HG03575 (cell line): ENCODE measurements around the gene HIPK4.
"Not testable (repeated sequence)": the region's sequence is repeated elsewhere in the genome, so short reads cannot be mapped to it uniquely, and the experiment has no call there.

Experiments
- ATAC-seq: cut with Tn5 transposase; IDR thresholded peaks from one replicate; pipeline ENCODE4 v1.9.1; 2021; ENCODE audit not compliant: unreplicated experiment, insufficient number of reproducible peaks, low FRiP score; ENCODE audit errors: extremely low read depth

The HIPK4 gene

DNA sequence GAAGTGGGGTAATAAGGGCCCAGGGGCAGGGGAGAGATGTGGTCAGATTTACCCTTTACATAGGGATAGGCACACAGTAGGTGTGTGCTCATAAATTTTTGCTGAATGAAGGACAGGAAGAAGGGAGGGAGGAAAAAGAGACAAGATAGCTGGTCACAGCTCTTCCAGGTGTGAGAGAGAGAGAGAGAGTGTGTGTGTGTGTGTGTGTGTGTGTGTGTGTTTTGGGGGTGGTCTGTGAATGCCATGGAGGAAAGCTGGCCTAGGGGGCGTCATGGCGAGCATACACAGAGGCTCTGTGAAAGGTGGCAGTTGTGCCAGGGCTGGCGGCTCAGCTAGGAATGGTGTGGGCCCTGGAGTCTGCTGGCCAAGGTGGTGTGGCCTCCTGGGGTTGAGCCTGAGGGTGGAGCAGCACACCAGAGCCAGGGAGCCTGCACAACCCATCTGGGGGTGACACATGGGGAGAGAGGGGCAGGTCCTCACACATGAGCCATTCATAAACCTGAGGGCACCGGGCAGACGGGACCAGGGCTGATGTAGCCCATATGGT lies 29.2 kb upstream of the HIPK4 start:
- no peak for ATAC-seq

DNA sequence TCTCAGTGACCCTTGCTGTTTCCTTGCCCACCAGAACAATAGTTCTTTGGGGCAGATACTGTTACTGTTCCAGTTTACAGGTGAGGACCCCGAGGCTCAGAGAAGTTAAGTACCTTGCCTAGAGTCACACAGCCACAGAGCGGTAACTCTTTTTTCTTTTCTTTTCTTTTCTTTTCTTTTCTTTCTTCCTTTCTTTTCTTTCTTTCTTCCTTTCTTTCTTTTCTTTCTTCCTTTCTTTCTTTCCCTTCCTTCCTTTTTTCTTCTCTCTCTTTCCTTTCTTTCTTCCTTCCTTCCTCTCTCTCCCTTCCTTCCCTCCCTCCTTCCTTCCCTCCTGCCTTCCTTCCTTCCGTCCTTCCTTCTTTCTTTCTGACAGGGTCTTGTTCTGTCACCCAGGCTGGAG lies 28.1 kb upstream of the HIPK4 start:
- no peak for ATAC-seq

DNA sequence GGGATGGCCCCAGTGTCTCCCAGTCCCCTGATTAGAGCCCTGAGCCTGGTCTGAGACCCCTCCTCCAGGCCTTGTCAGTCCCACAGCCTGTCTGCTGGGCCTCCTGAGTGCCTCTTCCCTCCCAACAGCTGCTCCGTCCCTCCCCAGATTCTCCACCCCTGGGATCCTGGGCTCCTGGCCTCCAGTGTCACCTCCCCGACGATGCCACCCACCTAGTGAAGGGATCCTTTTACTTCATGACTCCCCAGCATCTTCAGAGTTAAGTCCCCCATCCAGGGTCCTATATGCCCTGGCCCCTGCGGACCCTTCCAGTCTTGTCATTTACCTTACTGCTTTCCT lies 27.6 kb upstream of the HIPK4 start:
- ATAC-seq: no peak

DNA sequence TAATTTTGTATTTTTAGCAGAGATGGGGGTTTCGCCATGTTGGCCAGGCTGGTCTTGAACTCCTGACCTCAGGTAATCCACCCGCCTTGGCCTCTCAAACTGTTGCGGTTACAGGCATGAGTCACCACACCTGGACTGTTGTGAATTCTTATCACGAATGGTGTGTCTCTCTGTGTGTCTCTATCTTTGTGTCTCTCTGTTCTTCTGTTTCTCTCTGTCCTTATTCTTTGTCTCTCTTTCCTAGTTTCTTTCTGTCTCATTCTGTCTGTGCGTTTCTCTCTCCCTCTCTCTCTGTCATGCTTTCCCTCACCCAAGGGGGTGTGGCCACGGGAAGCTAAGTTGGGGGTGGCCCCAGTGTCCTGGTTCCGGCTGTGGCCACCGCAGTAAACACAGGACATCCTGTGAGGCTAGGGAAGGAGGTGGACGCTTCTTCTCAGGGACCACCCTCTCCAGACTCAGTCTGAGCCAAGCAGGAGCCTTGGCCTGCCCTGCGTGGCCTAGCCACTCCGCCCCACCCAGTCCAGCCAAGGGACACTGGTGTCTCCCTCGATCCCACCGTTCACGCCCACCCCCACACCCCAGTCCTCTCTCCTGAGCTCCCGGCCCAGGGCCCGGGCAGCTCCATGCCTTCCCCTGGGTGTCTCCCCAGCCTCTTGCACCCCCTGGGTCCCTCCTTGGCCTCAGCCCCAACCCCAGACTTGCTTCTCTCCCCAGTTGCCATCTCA lies 27.1 kb upstream of the HIPK4 start:
- ATAC-seq: no peak

DNA sequence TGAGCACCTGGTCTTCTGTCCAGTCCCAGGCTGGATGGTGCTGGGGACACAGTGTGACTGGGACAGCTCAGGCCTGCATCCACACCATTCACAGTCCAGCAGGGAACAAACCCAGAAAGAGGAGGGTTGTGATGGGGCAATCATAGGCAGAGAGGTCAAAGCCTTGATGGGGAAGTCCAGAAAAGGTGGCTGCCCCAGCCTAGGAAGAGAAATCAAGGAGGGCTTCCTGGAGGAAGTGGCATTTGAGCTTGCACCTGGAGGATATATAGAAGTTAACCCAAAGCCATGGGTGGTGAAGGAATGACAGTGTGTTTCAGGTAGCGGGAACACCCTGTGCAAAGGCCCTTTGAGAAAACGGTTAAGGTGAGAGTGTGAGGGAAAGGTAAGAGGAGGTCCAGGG lies 25.8 kb upstream of the HIPK4 start:
- no peak for ATAC-seq

DNA sequence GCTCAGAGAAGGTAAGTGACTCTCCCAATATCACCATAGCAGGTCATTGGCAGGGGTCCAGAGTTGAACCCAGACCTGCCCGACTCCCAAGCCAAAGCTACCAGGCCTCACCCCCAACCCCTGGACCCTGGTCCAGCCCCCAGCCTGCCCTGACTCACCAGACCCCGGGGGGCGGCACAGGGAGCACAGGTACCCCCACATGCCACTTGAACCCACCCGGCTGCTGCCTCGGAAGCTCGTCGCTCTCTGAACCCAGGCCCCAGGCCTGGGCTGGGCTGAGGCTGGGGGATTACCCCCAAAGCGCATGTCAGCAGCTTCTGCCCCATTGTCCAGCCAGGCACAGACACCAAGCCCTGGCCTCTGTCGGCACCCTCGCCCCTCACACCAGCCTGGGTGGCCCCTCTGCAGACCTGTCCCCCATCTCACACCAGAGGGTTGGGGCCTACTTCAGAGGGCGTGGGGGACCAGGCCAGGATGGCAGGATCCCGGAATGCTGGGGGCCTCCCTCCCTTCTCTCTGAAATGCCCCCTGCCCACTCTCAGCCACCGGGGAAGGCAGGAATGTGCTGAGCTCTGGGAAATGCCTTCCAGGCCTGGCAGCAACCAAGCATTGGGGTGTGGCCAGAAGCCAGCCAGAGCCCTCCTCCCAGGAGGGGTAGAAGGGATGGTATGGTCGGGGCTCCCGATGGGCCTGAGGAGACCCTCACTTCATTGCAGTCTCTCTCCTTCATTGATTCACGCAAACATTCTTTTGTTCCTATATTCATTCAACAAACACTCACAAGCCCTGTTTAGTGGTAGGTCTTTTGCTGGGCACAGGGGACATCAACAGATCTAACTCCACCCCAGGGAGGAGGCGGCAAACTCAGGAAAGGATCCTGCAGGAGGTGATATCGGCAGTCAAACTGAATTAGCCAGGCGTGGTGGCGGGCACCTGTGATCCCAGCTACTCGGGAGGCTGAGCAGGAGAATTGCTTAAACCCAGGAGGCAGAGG lies 24.9 kb upstream of the HIPK4 start:
- ATAC-seq: no peak

DNA sequence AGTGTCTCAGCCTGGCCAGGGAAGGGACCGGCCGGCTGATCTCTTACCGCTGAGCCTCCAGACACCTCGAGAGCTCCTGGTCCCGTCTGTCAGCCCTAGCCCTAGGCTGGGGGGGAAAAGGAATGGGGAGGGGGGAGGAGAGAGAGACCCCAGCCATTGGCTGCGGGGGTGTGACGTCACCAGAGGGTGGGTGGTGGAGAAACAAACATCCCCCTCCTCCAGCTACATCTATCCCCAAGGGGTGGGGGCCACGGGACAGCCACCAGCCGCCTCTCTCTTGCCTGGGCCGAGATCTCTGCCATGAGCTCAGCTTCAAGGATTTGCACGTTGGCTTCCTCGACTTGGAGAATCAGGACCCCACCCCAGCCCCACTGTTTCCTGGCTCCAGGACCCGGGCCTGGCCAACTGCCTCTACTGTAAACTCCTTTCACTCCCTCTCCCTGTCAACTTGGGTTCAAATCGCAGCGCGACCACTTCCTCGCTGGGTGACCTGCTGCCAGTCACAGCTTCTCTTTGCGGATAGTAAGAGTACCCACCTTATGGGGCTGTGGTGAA lies 23.4 kb upstream of the HIPK4 start, which contains the start of gene PRX:
PRX (minus strand) TSS at position 88 of the 555 bp plus-strand sequence. CDS start 5,446 bp downstream, outside the sequence.
- ATAC-seq: no peak

DNA sequence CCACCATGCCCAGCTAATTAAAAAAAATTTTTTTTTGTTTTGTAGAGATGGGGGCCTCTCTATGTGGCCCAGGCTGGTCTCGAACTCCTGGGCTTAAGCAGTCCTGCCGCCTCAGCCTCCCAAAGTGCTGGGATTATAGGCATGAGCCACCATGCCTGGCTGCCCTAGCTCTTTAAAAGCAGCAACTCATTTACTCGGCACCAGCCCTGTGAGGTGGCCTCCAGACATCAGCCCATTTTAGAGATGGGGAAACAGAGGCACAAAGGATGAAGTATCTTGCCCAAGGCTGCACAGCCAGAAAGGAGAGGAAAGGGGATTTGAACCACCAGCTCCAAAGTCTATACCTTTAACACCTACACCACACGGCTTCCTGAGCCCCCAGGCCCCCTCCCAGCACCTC lies 22.9 kb upstream of the HIPK4 start:
- no peak for ATAC-seq

DNA sequence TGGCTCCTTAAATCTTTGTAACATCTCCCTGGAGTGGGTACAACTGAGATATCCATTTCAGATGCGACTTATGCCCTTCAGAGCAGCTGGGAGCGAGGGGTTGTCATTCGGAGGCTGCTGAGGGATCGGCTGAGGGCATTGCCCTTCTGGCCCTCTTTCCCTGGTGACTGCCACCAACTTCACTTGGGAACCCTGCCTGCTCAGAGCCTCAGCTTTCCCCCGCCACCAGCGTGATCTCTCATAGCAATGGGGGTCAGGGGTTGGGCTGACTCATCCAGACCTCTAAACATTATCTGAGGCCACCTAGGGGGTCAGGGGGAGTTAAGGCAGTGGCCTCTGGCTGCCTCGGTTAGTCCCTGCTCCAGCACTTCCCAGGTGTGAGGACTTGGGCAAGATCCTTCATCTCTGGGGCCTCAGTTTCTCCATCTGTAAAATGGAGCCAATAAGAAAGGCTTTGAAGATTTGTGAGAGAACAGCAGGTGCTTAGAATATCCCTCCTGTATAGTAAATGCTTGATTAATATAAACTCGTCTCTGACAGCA lies 22.0 kb upstream of the HIPK4 start:
- ATAC-seq: no peak

DNA sequence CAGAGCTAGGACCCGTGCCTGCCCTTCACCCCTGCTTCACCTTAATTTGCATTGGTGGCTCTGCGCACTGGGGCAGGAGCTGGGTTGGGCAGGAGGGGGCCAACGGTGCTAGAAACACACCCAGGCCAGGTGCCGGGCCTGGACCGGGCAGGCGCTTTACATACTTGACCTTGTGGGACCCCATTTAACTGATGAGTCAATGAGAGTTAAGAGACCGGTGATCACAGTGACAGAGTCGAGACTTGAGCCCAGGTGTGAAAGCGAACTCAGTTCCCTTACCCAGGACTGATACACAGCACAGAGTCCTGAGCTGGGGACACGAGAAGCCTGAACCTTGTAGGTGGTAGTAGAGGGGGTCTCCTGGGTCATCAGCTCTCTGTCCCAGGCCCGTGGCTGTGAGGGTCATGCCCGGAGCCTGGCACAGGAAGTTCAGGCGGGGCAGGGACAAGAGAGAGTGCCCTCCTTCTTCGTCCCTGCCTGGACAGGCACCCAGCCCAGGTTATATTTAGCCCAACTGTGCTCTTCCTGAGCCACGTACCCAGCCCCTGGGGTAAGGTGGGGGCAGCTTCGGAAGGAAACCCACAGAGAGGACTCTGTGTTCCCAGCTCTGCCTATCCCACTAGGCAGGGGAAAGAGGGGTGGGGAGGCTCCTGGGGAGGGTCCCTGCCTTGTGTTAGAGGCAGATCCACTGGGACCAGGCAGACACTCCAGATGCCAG lies 21.3 kb upstream of the HIPK4 start:
- ATAC-seq: no peak

DNA sequence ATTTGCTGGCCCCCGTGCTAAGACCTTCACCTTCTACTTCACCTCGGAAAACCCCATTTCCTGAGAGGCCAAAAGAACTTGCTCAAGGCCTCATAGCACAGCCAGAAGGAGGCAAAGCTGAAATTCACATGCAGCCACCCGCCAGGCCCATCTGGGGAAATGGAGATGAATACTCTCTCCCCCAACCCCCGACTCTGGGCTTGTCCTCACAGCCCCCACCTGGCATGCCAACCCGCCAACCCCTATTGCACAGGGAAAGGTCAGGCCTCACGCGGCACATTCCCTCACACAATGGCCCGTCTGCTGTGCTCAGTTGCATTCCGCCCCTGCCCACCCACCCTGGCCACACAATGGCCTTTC lies 20.0 kb upstream of the HIPK4 start:
- no peak for ATAC-seq

DNA sequence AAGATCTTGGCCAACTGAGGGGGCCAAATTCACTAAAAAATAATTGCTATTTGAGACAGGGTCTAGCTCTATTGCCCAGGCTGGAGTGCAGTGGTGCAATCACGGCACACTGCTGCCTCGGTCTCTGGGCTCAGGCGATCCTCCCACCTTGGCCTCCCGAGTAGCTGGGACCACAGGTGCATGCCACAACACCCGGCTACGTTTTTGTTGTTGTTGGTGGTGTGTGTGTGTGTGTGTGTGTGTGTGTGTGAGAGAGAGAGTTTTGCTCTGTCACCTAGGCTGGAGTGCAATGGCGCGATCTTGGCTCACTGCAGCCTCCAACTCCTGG lies 18.6 kb upstream of the HIPK4 start:
- ATAC-seq: not testable (repeated sequence)

DNA sequence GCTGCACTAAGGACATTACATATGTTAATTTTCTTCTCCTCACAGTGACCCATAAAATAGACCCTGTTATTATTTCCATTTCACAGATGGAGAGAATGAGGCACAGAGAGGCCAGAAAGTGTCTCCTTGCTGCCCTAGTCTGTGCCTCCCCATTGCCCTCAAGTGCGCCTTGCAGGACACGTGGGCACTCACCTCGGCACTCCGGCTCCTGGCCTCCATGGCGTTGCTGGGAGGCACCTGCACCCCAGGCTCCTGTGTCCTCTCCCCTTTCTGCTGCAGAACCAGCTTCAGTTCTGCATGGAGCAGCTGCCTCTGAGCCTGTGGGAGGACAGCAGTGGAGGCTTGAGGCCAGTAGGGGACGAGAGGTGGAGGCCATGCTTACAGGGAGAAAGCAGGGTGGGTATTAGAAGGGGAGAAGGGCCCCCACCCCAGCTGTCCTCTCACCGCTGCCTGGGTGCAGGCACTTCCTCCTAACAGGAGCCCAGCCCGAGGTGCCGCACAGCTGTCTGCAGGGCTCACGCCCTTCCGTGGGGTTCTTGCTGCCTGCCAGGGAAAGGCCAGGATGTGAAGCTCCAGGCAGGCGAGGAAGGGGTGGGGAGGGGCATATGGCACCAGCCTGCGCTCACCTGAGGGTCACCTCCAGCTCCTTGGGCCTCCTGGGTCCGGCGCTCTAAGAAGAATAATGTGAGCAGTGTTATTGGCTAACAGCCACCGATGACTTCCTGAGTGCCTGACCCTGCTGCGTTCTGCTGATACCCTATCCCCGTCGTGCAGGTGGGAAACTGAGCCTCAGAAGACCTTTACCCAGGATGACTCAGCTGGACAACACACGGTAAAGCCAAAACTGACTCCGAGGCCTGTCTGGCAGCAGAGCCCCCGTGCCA lies 18.0 kb upstream of the HIPK4 start:
- no peak for ATAC-seq

DNA sequence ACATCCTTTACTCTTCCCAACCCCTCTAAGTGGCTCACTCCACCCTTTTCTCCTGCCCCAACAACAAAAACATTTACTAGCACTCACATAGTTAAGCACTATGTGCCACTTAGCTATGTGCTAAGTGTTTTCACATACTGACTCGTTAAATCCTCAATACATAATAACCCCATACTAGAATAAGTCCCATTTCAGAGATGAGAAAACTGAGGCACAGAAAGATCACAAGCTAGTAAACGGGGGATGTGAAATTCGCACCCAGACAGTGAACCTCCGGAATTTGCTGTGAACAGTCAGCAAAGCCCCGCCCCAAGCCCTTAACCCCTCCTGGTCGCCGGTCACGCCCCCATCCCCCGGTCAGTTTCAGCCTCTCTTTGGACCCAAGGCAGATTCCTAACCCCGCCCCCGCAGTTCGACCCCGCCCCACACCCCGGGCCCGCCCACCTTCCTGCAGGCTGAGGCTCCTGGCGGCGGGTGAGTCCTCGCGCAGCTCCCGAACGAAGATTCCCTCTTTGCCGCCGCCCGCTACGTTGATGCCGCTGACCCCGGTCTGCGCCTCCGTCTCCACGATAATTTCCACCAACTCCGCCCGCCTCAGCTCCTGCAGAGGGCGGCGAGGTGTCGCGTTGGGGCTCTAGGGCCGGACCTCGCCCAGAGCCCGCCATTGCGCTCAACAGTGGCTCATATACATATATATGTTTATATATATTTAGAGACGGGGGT lies 13.4 kb upstream of the HIPK4 start:
- no peak for ATAC-seq

DNA sequence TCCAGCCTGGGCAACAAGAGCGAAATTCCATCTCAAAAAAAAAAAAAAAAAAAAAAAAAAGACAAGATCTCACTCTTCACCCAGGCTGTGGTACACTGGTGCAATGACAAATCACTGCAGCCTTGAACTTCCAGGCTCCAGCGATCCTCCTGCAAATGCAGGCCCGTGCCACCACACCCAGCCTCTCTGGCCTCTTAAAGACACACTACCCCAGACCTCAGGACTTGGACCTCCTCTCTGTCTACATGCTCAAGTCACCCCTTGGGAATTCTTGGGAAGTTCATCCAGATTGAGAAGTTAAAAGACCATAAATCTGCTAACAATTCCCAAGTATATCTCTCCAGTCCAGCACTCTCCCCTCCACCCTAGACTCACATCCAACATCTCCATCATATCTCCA lies 10.6 kb upstream of the HIPK4 start:
- ATAC-seq: no peak

DNA sequence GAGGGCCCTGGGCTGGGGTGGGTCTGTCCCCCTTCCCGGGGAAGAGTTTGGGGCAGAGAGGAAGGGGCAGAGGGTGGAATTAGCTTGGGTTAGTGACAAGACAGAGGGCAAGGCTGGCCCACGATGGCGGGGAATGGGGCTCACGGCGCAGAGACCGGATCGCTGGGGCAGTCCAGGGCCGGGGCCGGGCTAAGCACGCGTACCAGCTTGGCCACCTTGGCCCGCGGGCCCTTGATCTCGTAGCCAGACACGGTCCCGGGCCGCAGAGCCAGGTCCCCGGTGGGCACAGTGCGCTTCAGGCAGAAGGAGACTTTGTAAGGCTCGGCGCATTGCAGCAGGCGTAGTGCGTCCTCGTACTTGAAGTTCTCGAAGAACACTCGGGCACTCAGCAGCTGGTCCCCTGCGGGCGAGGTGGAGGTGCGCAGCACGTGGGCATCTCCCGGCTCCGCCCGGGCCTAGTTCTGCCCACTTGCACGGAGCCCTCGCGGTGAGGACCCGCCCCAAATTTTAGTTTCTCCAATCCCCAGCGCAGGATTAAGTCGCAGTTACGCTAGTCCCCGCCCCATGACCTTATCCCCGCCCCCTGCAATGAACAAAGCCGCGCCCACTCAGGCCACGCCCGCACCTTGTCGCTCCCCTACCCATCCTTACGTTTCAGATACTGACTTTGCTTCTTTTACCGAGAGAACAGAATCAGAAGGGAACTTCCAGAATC lies 8.6 kb upstream of the HIPK4 start:
- no peak for ATAC-seq

DNA sequence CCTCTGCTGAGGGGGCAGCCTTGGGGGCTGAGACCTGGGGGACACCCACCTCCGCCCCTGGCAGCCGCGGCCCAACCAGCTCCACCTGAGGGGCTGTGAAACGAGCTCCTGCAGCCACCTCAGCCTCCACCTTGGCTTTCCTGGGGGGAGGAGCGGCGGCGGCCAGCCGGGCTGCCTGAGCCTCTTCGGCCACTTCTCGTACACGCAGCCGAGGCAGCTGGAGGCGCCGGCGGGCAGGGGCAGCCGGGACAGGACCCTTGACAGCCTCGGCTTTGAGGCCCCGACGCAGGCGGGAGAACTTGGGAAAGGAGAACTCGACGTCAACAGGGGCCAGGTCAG lies 7.6 kb upstream of the HIPK4 start:
- no peak for ATAC-seq
